HEK293T (cell line): ENCODE measurements around the gene STS.

Experiments used
- ELF4 ChIP-seq: fragments of 450-650 bp; IDR thresholded peaks from 2 replicates; pipeline ENCODE4 v1.6.1; 2017; ENCODE audit warnings: antibody characterized with exemption
- FOXA1 ChIP-seq: fragments of 450-650 bp; IDR thresholded peaks from 2 replicates; pipeline ENCODE4 v1.6.1; 2016; ENCODE audit warnings: mild to moderate bottlenecking
- NFRKB ChIP-seq: fragments of 450-650 bp; IDR thresholded peaks from 2 replicates; pipeline ENCODE4 v1.6.1; 2016; ENCODE audit warnings: mild to moderate bottlenecking, moderate library complexity
- PKNOX1 ChIP-seq: fragments of 450-650 bp; IDR thresholded peaks from 2 replicates; pipeline ENCODE4 v1.6.1; 2016
- TARDBP ChIP-seq: fragments of 450-650 bp; IDR thresholded peaks from 2 replicates; pipeline ENCODE4 v1.6.1; 2016

GRCh38 chrX:7106649-7107048 is 40.9 kb upstream of the STS start:
- TF ChIP-seq FOXA1: no peak
- no peak for TF ChIP-seq ELF4
- no peak for TF ChIP-seq TARDBP
- TF ChIP-seq PKNOX1: no peak
- no peak for TF ChIP-seq NFRKB
